Neural cell (in vitro differentiated cells): Measurements from ENCODE around the gene DLD. TPM values are rescaled to one million over a fixed set of nuclear protein-coding genes. Genes with fewer than 3 reads are reported as not detected.

Source experiments
- H2AFZ ChIP-seq: fragments of 200-600, 300-800 bp; sonication (generic), shearing (Covaris generic); 2 replicates; pipeline ENCODE4 v1.6.0; 2014; ENCODE audit warnings: low read depth, mild to moderate bottlenecking, antibody characterized with exemption, low read length, moderate library complexity
- H3F3A ChIP-seq: fragments of 200-600 bp; shearing (Covaris generic); 2 replicates; pipeline ENCODE4 v1.6.1; 2016; ENCODE audit warnings: mild to moderate bottlenecking, moderate library complexity, mixed read lengths, antibody characterized with exemption, low read length; ENCODE audit not compliant: insufficient read depth, poor library complexity, severe bottlenecking
- H3K27ac ChIP-seq: fragments of 200-600, 300-800 bp; sonication (generic), shearing (Covaris generic); 2 replicates; pipeline ENCODE4 v1.5.1; 2014; ENCODE audit warnings: mild to moderate bottlenecking, low read length, moderate library complexity
- H3K27me3 ChIP-seq: fragments of 300-800, 200-600 bp; sonication (generic), shearing (Covaris generic); 2 replicates; pipeline ENCODE4 v1.6.0; 2014; ENCODE audit warnings: mild to moderate bottlenecking, low read depth, low read length, moderate library complexity; ENCODE audit not compliant: insufficient read depth
- H3K36me3 ChIP-seq: fragments of 300-800, 200-600 bp; sonication (generic), shearing (Covaris generic); 2 replicates; pipeline ENCODE4 v1.5.1; 2014; ENCODE audit warnings: mild to moderate bottlenecking, antibody characterized with exemption, low read length, moderate library complexity; ENCODE audit not compliant: insufficient read depth
- H3K4me2 ChIP-seq: fragments of 300-800, 200-600 bp; sonication (generic), shearing (Covaris generic); 2 replicates; pipeline ENCODE4 v1.6.0; 2014; ENCODE audit warnings: mild to moderate bottlenecking, low read length
- H3K4me3 ChIP-seq: fragments of 300-800, 200-600 bp; sonication (generic), shearing (Covaris generic); 2 replicates; pipeline ENCODE4 v1.5.1; 2014; ENCODE audit warnings: mild to moderate bottlenecking, low read length, moderate library complexity
- H3K79me2 ChIP-seq: fragments of 200-600 bp; shearing (Covaris generic); replicated peaks from 2 replicates; pipeline ENCODE4 v1.6.0; 2014; ENCODE audit warnings: mild to moderate bottlenecking, low read length, moderate library complexity; ENCODE audit not compliant: insufficient read depth
- H3K9ac ChIP-seq: fragments of 300-800, 200-600 bp; sonication (generic), shearing (Covaris generic); 2 replicates; pipeline ENCODE4 v1.6.1; 2016; ENCODE audit warnings: mild to moderate bottlenecking, low read length, mixed read lengths
- H3K9me2 ChIP-seq: fragments of 200-600 bp; shearing (Covaris generic); 2 replicates; pipeline ENCODE4 v1.6.1; 2016; ENCODE audit warnings: mild to moderate bottlenecking, low read length, mixed read lengths; ENCODE audit not compliant: insufficient read depth
- H3K9me3 ChIP-seq: fragments of 200-600, 300-800 bp; sonication (generic), shearing (Covaris generic); 2 replicates; pipeline ENCODE4 v1.6.1; 2016; ENCODE audit warnings: mild to moderate bottlenecking, mixed run types, low read length, moderate library complexity, mixed read lengths
- H4K20me1 ChIP-seq: fragments of 200-600 bp; shearing (Covaris generic); 2 replicates; pipeline ENCODE4 v1.6.1; 2016; ENCODE audit warnings: mild to moderate bottlenecking, mixed run types; ENCODE audit not compliant: insufficient read depth
- EP300 ChIP-seq: fragments of 450-650 bp; conservative IDR thresholded peaks from 2 replicates; pipeline ENCODE4 v1.6.1; 2014; ENCODE audit warnings: antibody characterized with exemption, mild to moderate bottlenecking, moderate library complexity; ENCODE audit not compliant: poor library complexity, severe bottlenecking
- EZH2 ChIP-seq: fragments of 200-600, 300-800 bp; shearing (Covaris generic), sonication (generic); IDR thresholded peaks from 2 replicates; pipeline ENCODE4 v1.6.1; 2014; ENCODE audit warnings: antibody characterized with exemption, low read length, borderline replicate concordance, mild to moderate bottlenecking; ENCODE audit not compliant: insufficient read depth, poor library complexity, severe bottlenecking
- MXI1 ChIP-seq: fragments of 450-650 bp; conservative IDR thresholded peaks from 2 replicates; pipeline ENCODE4 v1.6.1; 2014; ENCODE audit warnings: antibody characterized with exemption, mild to moderate bottlenecking; ENCODE audit not compliant: poor library complexity, severe bottlenecking
- POLR2AphosphoS5 ChIP-seq: IDR thresholded peaks from 2 replicates; pipeline ENCODE4 v1.6.1; 2012
- RAD21 ChIP-seq: fragments of 450-650 bp; conservative IDR thresholded peaks from 2 replicates; pipeline ENCODE4 v1.6.1; 2014; ENCODE audit warnings: antibody characterized with exemption, mild to moderate bottlenecking, moderate library complexity
- SMC3 ChIP-seq: fragments of 450-650 bp; conservative IDR thresholded peaks from 2 replicates; pipeline ENCODE4 v1.6.1; 2014; ENCODE audit warnings: antibody characterized with exemption, mild to moderate bottlenecking, moderate library complexity; ENCODE audit not compliant: poor library complexity
- TAF1 ChIP-seq: IDR thresholded peaks from 2 replicates; pipeline ENCODE4 v1.6.1; 2012; ENCODE audit warnings: low read depth
- polyA plus RNA-seq: library from polyadenylated mRNA; depleted of rRNA; stranded (reverse); fragments of >200 nt; gene quantifications from 2 replicates; pipeline ENCODE4 v1.2.3, GENCODE V29; 2014
- TF ChIP-seq, protein P1 (sequence below): IDR thresholded peaks from 2 replicates; pipeline ENCODE4 v1.6.1; 2012; ENCODE audit warnings: borderline replicate concordance
- TF ChIP-seq, protein P2 (sequence below): fragments of 450-650 bp; IDR thresholded peaks from 2 replicates; pipeline ENCODE4 v1.5.1; 2014; ENCODE audit warnings: antibody characterized with exemption, mild to moderate bottlenecking, moderate library complexity; ENCODE audit not compliant: poor library complexity, severe bottlenecking

The DLD gene
- polyA plus RNA-seq, 1 donor from 2014 or later, result 214 TPM

DNA sequence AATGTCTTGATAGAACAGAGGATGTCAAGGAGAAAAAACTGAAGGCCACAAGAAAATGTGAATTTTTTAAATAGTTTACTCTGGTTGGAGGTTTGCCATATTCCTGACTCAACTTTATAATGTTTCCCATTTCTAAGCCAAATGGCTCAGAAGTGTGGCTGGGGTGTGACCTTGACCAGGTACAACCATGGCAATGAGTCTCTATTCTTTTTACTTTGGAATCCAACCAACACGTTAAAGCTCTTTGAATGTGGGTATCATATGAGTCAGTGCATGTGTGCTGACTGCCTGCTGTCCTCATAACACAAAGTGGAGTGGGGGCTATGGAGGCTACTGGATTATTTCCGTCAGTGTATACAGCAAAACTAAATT lies 33.5 kb upstream of the DLD start:
- Histone ChIP-seq H3K27ac (no peak overlapping the region), H3K4me2 (no peak overlapping the region)
- no peak for TF ChIP-seq EZH2
- no peak for TF ChIP-seq EP300
- no peak for TF ChIP-seq SMC3
- no peak for TF ChIP-seq TAF1
- no peak for TF ChIP-seq POLR2AphosphoS5
- TF ChIP-seq, protein P1, sequence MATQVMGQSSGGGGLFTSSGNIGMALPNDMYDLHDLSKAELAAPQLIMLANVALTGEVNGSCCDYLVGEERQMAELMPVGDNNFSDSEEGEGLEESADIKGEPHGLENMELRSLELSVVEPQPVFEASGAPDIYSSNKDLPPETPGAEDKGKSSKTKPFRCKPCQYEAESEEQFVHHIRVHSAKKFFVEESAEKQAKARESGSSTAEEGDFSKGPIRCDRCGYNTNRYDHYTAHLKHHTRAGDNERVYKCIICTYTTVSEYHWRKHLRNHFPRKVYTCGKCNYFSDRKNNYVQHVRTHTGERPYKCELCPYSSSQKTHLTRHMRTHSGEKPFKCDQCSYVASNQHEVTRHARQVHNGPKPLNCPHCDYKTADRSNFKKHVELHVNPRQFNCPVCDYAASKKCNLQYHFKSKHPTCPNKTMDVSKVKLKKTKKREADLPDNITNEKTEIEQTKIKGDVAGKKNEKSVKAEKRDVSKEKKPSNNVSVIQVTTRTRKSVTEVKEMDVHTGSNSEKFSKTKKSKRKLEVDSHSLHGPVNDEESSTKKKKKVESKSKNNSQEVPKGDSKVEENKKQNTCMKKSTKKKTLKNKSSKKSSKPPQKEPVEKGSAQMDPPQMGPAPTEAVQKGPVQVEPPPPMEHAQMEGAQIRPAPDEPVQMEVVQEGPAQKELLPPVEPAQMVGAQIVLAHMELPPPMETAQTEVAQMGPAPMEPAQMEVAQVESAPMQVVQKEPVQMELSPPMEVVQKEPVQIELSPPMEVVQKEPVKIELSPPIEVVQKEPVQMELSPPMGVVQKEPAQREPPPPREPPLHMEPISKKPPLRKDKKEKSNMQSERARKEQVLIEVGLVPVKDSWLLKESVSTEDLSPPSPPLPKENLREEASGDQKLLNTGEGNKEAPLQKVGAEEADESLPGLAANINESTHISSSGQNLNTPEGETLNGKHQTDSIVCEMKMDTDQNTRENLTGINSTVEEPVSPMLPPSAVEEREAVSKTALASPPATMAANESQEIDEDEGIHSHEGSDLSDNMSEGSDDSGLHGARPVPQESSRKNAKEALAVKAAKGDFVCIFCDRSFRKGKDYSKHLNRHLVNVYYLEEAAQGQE, result no peak
- no peak for TF ChIP-seq MXI1
- TF ChIP-seq RAD21, result no peak
- TF ChIP-seq, protein P2, sequence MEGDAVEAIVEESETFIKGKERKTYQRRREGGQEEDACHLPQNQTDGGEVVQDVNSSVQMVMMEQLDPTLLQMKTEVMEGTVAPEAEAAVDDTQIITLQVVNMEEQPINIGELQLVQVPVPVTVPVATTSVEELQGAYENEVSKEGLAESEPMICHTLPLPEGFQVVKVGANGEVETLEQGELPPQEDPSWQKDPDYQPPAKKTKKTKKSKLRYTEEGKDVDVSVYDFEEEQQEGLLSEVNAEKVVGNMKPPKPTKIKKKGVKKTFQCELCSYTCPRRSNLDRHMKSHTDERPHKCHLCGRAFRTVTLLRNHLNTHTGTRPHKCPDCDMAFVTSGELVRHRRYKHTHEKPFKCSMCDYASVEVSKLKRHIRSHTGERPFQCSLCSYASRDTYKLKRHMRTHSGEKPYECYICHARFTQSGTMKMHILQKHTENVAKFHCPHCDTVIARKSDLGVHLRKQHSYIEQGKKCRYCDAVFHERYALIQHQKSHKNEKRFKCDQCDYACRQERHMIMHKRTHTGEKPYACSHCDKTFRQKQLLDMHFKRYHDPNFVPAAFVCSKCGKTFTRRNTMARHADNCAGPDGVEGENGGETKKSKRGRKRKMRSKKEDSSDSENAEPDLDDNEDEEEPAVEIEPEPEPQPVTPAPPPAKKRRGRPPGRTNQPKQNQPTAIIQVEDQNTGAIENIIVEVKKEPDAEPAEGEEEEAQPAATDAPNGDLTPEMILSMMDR, result no peak

DNA sequence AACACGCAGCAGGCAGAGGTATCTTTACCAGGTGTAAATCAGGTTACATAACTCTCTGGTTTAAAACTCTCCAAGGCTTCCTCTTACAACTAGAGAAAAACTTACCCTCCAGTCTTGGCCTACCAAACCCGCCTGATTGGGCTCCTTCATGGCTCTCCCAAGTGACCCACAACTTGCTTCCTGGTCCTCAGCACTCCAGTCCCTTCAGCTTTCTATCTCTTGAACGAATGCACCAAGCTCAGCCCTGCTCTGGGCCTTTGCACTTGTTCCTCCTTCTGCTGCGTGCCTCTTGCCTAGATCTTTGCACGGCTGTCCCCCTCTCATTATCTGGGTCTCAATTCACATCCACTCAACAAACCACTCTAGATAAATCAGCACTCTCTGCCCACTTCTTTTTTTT lies 32.7 kb upstream of the DLD start:
- no peaks in the 10 kb centered on the region for H3K27me3 ChIP-seq
- no peaks in the 10 kb centered on the region for H3K9me3 ChIP-seq
- H4K20me1 ChIP-seq, result no peaks in the 10 kb centered on the region
- no peaks in the 10 kb centered on the region for H3F3A ChIP-seq
- H3K36me3 ChIP-seq, result no peaks in the 10 kb centered on the region
- no peak overlapping the region for H3K4me3 ChIP-seq
- no peak overlapping the region for H2AFZ ChIP-seq
- TF ChIP-seq, protein P1, result no peak
- no peak for TF ChIP-seq TAF1
- H3K27ac ChIP-seq, result no peak overlapping the region
- H3K9me2 ChIP-seq, result no peaks in the 10 kb centered on the region
- H3K79me2 ChIP-seq, result no peaks in the 10 kb centered on the region
- no peak overlapping the region for H3K9ac ChIP-seq
- H3K4me2 ChIP-seq, result no peak overlapping the region

More for the DNA sequence above, 33.5 kb upstream of the DLD start:
- no peak overlapping the region for H3K9ac ChIP-seq
- no peaks in the 10 kb centered on the region for H3K79me2 ChIP-seq
- no peaks in the 10 kb centered on the region for H4K20me1 ChIP-seq
- no peak overlapping the region for H2AFZ ChIP-seq
- no peaks in the 10 kb centered on the region for H3K9me3 ChIP-seq
- H3K36me3 ChIP-seq, result no peaks in the 10 kb centered on the region
- no peaks in the 10 kb centered on the region for H3K27me3 ChIP-seq
- no peak overlapping the region for H3K4me3 ChIP-seq
- H3F3A ChIP-seq, result no peaks in the 10 kb centered on the region
- H3K9me2 ChIP-seq, result no peaks in the 10 kb centered on the region
